SK-N-SH treated with all-trans-retinoic acid at 6 μM for 48 hours (cell line): ENCODE measurements around the gene CUEDC1.
A peak's percentile ranks its signal among the peaks of the same experiment; 100 is the strongest.

ENCODE experiments used
- ATAC-seq: fragments of 200-7000 bp; cut with Tn5 transposase; 3 replicates; pipeline ENCODE4 v1.9.1; 2020; ENCODE audit warnings: mild to moderate bottlenecking, moderate library complexity
- ARNTL ChIP-seq: fragments of 450-650 bp; formaldehyde crosslinking; IDR thresholded peaks from 2 replicates; pipeline ENCODE4 v1.5.0; 2020; ENCODE audit warnings: low read depth, mild to moderate bottlenecking, moderate library complexity, borderline replicate concordance
- CREB5 ChIP-seq: fragments of 250-450 bp; sonication (Bioruptor Pico); IDR thresholded peaks from 2 replicates; pipeline ENCODE4 v1.5.1; 2020; ENCODE audit warnings: low read depth, mild to moderate bottlenecking, moderate library complexity
- CSDC2 ChIP-seq: fragments of 250-450 bp; sonication (Bioruptor Pico); IDR thresholded peaks from 2 replicates; pipeline ENCODE4 v1.5.0; 2020; ENCODE audit warnings: mild to moderate bottlenecking, moderate library complexity
- CSRNP3 ChIP-seq: fragments of 250-450 bp; sonication (Bioruptor Pico); IDR thresholded peaks from 2 replicates; pipeline ENCODE4 v1.5.1; 2021; ENCODE audit warnings: mild to moderate bottlenecking, moderate library complexity
- ESRRG ChIP-seq: fragments of 250-450 bp; sonication (Bioruptor Pico); IDR thresholded peaks from 2 replicates; pipeline ENCODE4 v1.6.1; 2021; ENCODE audit warnings: mild to moderate bottlenecking
- GLIS3 ChIP-seq: fragments of 250-450 bp; sonication (Bioruptor Pico); IDR thresholded peaks from 2 replicates; pipeline ENCODE4 v1.5.0; 2020; ENCODE audit warnings: mild to moderate bottlenecking, moderate library complexity
- ISL1 ChIP-seq: fragments of 250-450 bp; sonication (Bioruptor Pico); IDR thresholded peaks from 2 replicates; pipeline ENCODE4 v2.1.2; 2022; ENCODE audit warnings: mild to moderate bottlenecking, moderate library complexity
- OSR1 ChIP-seq: fragments of 250-450 bp; sonication (Bioruptor Pico); IDR thresholded peaks from 2 replicates; pipeline ENCODE4 v1.8.0; 2022; ENCODE audit warnings: moderate library complexity, mild to moderate bottlenecking, inconsistent platforms
- PATZ1 ChIP-seq: fragments of 250-450 bp; sonication (Bioruptor Pico); IDR thresholded peaks from 2 replicates; pipeline ENCODE4 v1.8.0; 2020; ENCODE audit warnings: mild to moderate bottlenecking, moderate library complexity, borderline replicate concordance
- POU6F1 ChIP-seq: fragments of 250-450 bp; sonication (Bioruptor Pico); IDR thresholded peaks from 2 replicates; pipeline ENCODE4 v1.8.0; 2021; ENCODE audit warnings: low read depth, mild to moderate bottlenecking, moderate library complexity, borderline replicate concordance
- PPARA ChIP-seq: fragments of 250-450 bp; sonication (Bioruptor Pico); IDR thresholded peaks from 2 replicates; pipeline ENCODE4 v1.5.0; 2020; ENCODE audit warnings: mild to moderate bottlenecking, borderline replicate concordance
- RARB ChIP-seq: fragments of 250-450 bp; sonication (Bioruptor Pico); IDR thresholded peaks from 2 replicates; pipeline ENCODE4 v1.8.0; 2021; ENCODE audit warnings: mild to moderate bottlenecking, moderate library complexity
- SNAI2 ChIP-seq: fragments of 250-450 bp; sonication (Bioruptor Pico); IDR thresholded peaks from 2 replicates; pipeline ENCODE4 v1.5.0; 2020; ENCODE audit warnings: mild to moderate bottlenecking, moderate library complexity
- TCF4 ChIP-seq: fragments of 250-450 bp; sonication (Bioruptor Pico); IDR thresholded peaks from 2 replicates; pipeline ENCODE4 v1.8.0; 2021; ENCODE audit warnings: mild to moderate bottlenecking, moderate library complexity, borderline replicate concordance
- TSHZ2 ChIP-seq: fragments of 250-450 bp; sonication (Bioruptor Pico); IDR thresholded peaks from 2 replicates; pipeline ENCODE4 v1.5.0; 2020; ENCODE audit warnings: mild to moderate bottlenecking, moderate library complexity
- ZC3H10 ChIP-seq: fragments of 250-450 bp; sonication (Bioruptor Pico); IDR thresholded peaks from 2 replicates; pipeline ENCODE4 v1.5.1; 2021; ENCODE audit warnings: mild to moderate bottlenecking, moderate library complexity
- ZFP3 ChIP-seq: fragments of 250-450 bp; sonication (Bioruptor Pico); IDR thresholded peaks from 2 replicates; pipeline ENCODE4 v1.5.0; 2020; ENCODE audit warnings: mild to moderate bottlenecking, moderate library complexity
- ZNF565 ChIP-seq: fragments of 450-650 bp; formaldehyde crosslinking; conservative IDR thresholded peaks from 2 replicates; pipeline ENCODE4 v1.5.0; 2020; ENCODE audit warnings: low read depth, mild to moderate bottlenecking, moderate library complexity
- ZNF70 ChIP-seq: fragments of 450-650 bp; formaldehyde crosslinking; IDR thresholded peaks from 2 replicates; pipeline ENCODE4 v1.5.0; 2020; ENCODE audit warnings: mild to moderate bottlenecking, moderate library complexity
- ZNF8 ChIP-seq: fragments of 450-650 bp; formaldehyde crosslinking; IDR thresholded peaks from 2 replicates; pipeline ENCODE4 v1.5.0; 2020; ENCODE audit warnings: mild to moderate bottlenecking, moderate library complexity

The CUEDC1 gene

GRCh38 chr17:57955183-57955931, at the start of gene CUEDC1:
Gene CUEDC1, minus strand, starts transcription at chr17:57955412. Its CDS starts 69,848 bp downstream, at chr17:57885564.
- ATAC-seq: peak; percentile 82
- TF ChIP-seq TCF4 (CRISPR knock-in tag): no peak
- no peak for TF ChIP-seq ZNF565
- TF ChIP-seq SNAI2: no peak
- no peak for TF ChIP-seq PATZ1
- no peak for TF ChIP-seq GLIS3
- no peak for TF ChIP-seq OSR1 (CRISPR knock-in tag)
- no peak for TF ChIP-seq ZNF8
- TF ChIP-seq CREB5 (CRISPR knock-in tag): no peak
- TF ChIP-seq CSDC2 (CRISPR knock-in tag): no peak
- TF ChIP-seq ZFP3 (CRISPR knock-in tag): no peak
- TF ChIP-seq POU6F1 (CRISPR knock-in tag): no peak
- no peak for TF ChIP-seq ISL1 (CRISPR knock-in tag)
- no peak for TF ChIP-seq ZC3H10
- no peak for TF ChIP-seq CSRNP3 (CRISPR knock-in tag)
- TF ChIP-seq ESRRG: no peak
- TF ChIP-seq TSHZ2: no peak
- TF ChIP-seq, all 23 proteins: peak for 0

- no peak for ATAC-seq
- no peak for TF ChIP-seq RARB (CRISPR knock-in tag)
- no peak for TF ChIP-seq PPARA (CRISPR knock-in tag)
- TF ChIP-seq ZNF70: no peak
- TF ChIP-seq ISL1 (CRISPR knock-in tag): no peak
- no peak for TF ChIP-seq TSHZ2
- no peak for TF ChIP-seq ARNTL
- no peak for TF ChIP-seq POU6F1 (CRISPR knock-in tag)
- TF ChIP-seq CREB5 (CRISPR knock-in tag): no peak
- no peak for TF ChIP-seq ZNF565
- TF ChIP-seq CSRNP3 (CRISPR knock-in tag): no peak
- TF ChIP-seq SNAI2: no peak
- no peak for TF ChIP-seq ZFP3 (CRISPR knock-in tag)
- no peak for TF ChIP-seq ESRRG
- TF ChIP-seq TCF4 (CRISPR knock-in tag): no peak
- no peak for TF ChIP-seq ZNF8
Measured at GRCh38 chr17:58004060-58004459, 48.8 kb upstream of the CUEDC1 start.
